GM18870 (cell line): ENCODE data around the gene MBNL2.
A peak's percentile ranks its signal among the peaks of the same experiment; 100 is the strongest.

Experiments used
- ATAC-seq: cut with Tn5 transposase; IDR thresholded peaks from one replicate; pipeline ENCODE4 v1.9.1; 2021; ENCODE audit warnings: moderate library complexity; ENCODE audit not compliant: unreplicated experiment

Gene MBNL2

GRCh38 chr13:97401421-97401820 lies 179.3 kb downstream of the MBNL2 start:
- ATAC-seq: no peak

- no peak for ATAC-seq
Observed at GRCh38 chr13:97403893-97404750, 182.0 kb downstream of the MBNL2 start.

- no peak for ATAC-seq
Observed at GRCh38 chr13:97407540-97407939, 185.4 kb downstream of the MBNL2 start.

- ATAC-seq: no peak
Observed at GRCh38 chr13:97408938-97409337, 186.8 kb downstream of the MBNL2 start.

- ATAC-seq: no peak
Observed at GRCh38 chr13:97411984-97412383, 189.9 kb downstream of the MBNL2 start.

- ATAC-seq: no peak
Observed at GRCh38 chr13:97413694-97414093, 191.6 kb downstream of the MBNL2 start.

GRCh38 chr13:97414392-97414791 lies 192.3 kb downstream of the MBNL2 start:
- no peak for ATAC-seq

GRCh38 chr13:97417698-97418097 lies 195.6 kb downstream of the MBNL2 start:
- ATAC-seq: no peak

- ATAC-seq: no peak
Observed at GRCh38 chr13:97422118-97423054, 200.3 kb downstream of the MBNL2 start.

GRCh38 chr13:97423300-97424045 lies 201.3 kb downstream of the MBNL2 start:
- no peak for ATAC-seq

GRCh38 chr13:97425590-97425989 lies 203.5 kb downstream of the MBNL2 start:
- no peak for ATAC-seq

- ATAC-seq: no peak
Observed at GRCh38 chr13:97426695-97427094, 204.6 kb downstream of the MBNL2 start.

GRCh38 chr13:97429681-97430081 lies 207.5 kb downstream of the MBNL2 start:
- ATAC-seq: no peak

GRCh38 chr13:97430296-97430695 lies 208.2 kb downstream of the MBNL2 start:
- no peak for ATAC-seq

- no peak for ATAC-seq
Observed at GRCh38 chr13:97431171-97431764, 209.1 kb downstream of the MBNL2 start.

GRCh38 chr13:97432232-97432916 lies 210.2 kb downstream of the MBNL2 start:
- no peak for ATAC-seq

GRCh38 chr13:97432917-97433726 lies 211.0 kb downstream of the MBNL2 start:
- peak; percentile 92 for ATAC-seq

- ATAC-seq: no peak
Observed at GRCh38 chr13:97433727-97434396, 211.7 kb downstream of the MBNL2 start, which contains the start of gene RAP2A. Gene RAP2A (plus strand): TSS chr13:97434169. CDS start chr13:97434471, 302 bp downstream.
